H1 (cell line): ENCODE measurements around the gene CAPN1.

ENCODE experiments used
- E2F6 ChIP-seq: IDR thresholded peaks from 2 replicates; pipeline ENCODE4 v1.6.1; 2012; ENCODE audit warnings: inconsistent platforms
- KDM1A ChIP-seq: fragments of 200-600, 300-600 bp; sonication (generic); IDR thresholded peaks from 2 replicates; pipeline ENCODE4 v1.7.1; 2016; ENCODE audit warnings: mild to moderate bottlenecking, low read length, borderline replicate concordance
- RAD21 ChIP-seq, 2 experiments: IDR thresholded peaks in 1 of 2; conservative IDR thresholded peaks in 1 of 2; 2 replicates each; pipeline ENCODE4 v1.6.1; 2011; ENCODE audit warnings: low read depth in 2 of 2, low read length in 2 of 2, improper control_type of control experiment in 1 of 2, inconsistent platforms in 1 of 2, mild to moderate bottlenecking in 1 of 2, moderate library complexity in 1 of 2
- RFX5 ChIP-seq: IDR thresholded peaks from 2 replicates; pipeline ENCODE4 v1.6.1; 2011; ENCODE audit warnings: low read depth, low read length, improper control_type of control experiment, borderline replicate concordance
- ZNF274 ChIP-seq: IDR thresholded peaks from 2 replicates; pipeline ENCODE4 v1.7.0; 2012; ENCODE audit warnings: low read length, borderline replicate concordance; ENCODE audit errors: extremely low read depth
- TF ChIP-seq, protein P1 (sequence below): IDR thresholded peaks from 2 replicates; pipeline ENCODE4 v1.6.1; 2011; ENCODE audit warnings: low read depth, mild to moderate bottlenecking, low read length; ENCODE audit not compliant: insufficient read depth

DNA sequence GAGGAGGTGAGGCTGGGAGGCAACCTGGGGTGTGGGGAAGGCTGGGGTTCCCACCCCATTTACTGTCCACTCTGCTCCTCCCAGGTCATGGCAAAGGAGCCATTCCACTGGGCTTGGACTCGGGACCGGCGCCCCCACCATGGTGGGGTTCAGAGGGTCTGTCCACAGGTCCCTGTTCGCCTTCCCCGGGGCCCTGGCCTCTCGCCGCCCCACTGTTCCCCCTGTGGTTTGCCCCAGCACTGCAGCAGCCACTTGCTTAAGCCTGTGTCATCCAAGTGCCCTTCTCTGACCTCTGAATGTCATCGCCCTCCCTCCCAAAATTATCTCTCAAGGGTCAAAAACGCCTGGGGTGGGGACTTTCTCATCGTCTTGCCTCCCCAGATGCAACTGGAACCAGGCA is 9.1 kb upstream of the CAPN1 start:
- no peak for TF ChIP-seq RAD21 (IDR thresholded peaks at IDR 0.05 in 1 of 2, conservative IDR thresholded peaks at IDR 0.05 in 1 of 2; ENCODE audit: low read depth in 2 of 2, low read length in 2 of 2)
- TF ChIP-seq ZNF274: no peak
- TF ChIP-seq RFX5: no peak
- no peak for TF ChIP-seq E2F6
- no peak for TF ChIP-seq KDM1A
- TF ChIP-seq, protein P1, sequence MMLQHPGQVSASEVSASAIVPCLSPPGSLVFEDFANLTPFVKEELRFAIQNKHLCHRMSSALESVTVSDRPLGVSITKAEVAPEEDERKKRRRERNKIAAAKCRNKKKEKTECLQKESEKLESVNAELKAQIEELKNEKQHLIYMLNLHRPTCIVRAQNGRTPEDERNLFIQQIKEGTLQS: no peak
